Vagina (tissue), 2 donors: ENCODE measurements around the gene CADPS2. TPM values are rescaled to one million over a fixed set of nuclear protein-coding genes. Genes with fewer than 3 reads are reported as not detected.

ENCODE experiments used
- DNase-seq, 2 donors: peaks; one replicate each; pipeline ENCODE4 v3.0.0-alpha.2; 2017; ENCODE audit errors: extremely low spot score in 2 of 2
- H3K27ac ChIP-seq: fragments of 200-600 bp; sonication (generic); one replicate; pipeline ENCODE4 v1.5.1; 2019
- H3K27me3 ChIP-seq: fragments of 200-600 bp; sonication (generic); one replicate; pipeline ENCODE4 v1.5.1; 2019
- H3K36me3 ChIP-seq, 2 donors: fragments of 200-600 bp; sonication (generic); one replicate each; pipeline ENCODE4 v1.5.1; 2017 to 2019
- H3K4me1 ChIP-seq: fragments of 200-600 bp; sonication (generic); one replicate; pipeline ENCODE4 v1.5.1; 2019
- H3K4me3 ChIP-seq, 2 donors: fragments of 200-600 bp; sonication (generic); 1 replicate in 1 of 2; 2 replicates in 1 of 2; pipeline ENCODE4 v1.5.1; 2016 to 2019
- H3K9me3 ChIP-seq: fragments of 200-600 bp; sonication (generic); one replicate; pipeline ENCODE4 v1.5.1; 2019
- CTCF ChIP-seq, 3 experiments: fragments of 450-650 bp in 2 of 3; fragments of 200-600 bp in 1 of 3; sonication (generic) in 1 of 3; IDR thresholded peaks; one replicate each; pipeline ENCODE4 v1.5.1; 2017 to 2019; ENCODE audit warnings: antibody characterized with exemption in 3 of 3, mild to moderate bottlenecking in 2 of 3, moderate library complexity in 2 of 3
- POLR2A ChIP-seq, 2 donors: fragments of 450-650 bp; IDR thresholded peaks; one replicate each; pipeline ENCODE4 v1.6.1; 2017; ENCODE audit warnings: antibody characterized with exemption in 2 of 2, mild to moderate bottlenecking in 2 of 2, moderate library complexity in 2 of 2
- POLR2AphosphoS5 ChIP-seq, 2 donors: sonication (generic); formaldehyde crosslinking; IDR thresholded peaks; one replicate each; pipeline ENCODE4 v1.9.0; 2017; ENCODE audit warnings: antibody characterized with exemption in 2 of 2, mild to moderate bottlenecking in 2 of 2, low read depth in 1 of 2; ENCODE audit not compliant: insufficient read depth in 1 of 2
- intact Hi-C: fragments of 100-400 bp; cut with DNase I; formaldehyde crosslinking; loops from one replicate; pipeline ENCODE4 v1.15.1; 2023
- total RNA-seq: library from RNA; depleted of rRNA; stranded (reverse); fragments of >200 nt; gene quantifications from one replicate; pipeline ENCODE4 v1.2.3, GENCODE V29; 2016

Gene CADPS2
- total RNA-seq, 1 donor from 2014 or later, result 25.5 TPM

- TF ChIP-seq POLR2A (IDR thresholded peaks at IDR 0.05) (no peak), POLR2AphosphoS5 (IDR thresholded peaks at IDR 0.05; ENCODE audit: insufficient read depth in 1 of 2, low read depth in 1 of 2) (no peak), CTCF (IDR thresholded peaks at IDR 0.05) (no peak)
- H3K4me1 ChIP-seq, result peaks cover 29% of the 10 kb centered on the region
- peak overlapping the region; percentile 6 for H3K27ac ChIP-seq
- no peaks in the 10 kb centered on the region for H3K27me3 ChIP-seq
- intact Hi-C loops, result no loop called here
- H3K4me3 ChIP-seq, result no peak overlapping the region
- DNase-seq, result no peak
- H3K9me3 ChIP-seq, result no peaks in the 10 kb centered on the region
- no peaks in the 10 kb centered on the region for H3K36me3 ChIP-seq
These were observed 1.6 kb upstream of the CADPS2 start for GRCh38 chr7:122887848-122888247.

GRCh38 chr7:122887198-122887597 is 938 bp upstream of the CADPS2 start:
- no peaks in the 10 kb centered on the region for H3K9me3 ChIP-seq

GRCh38 chr7:122885583-122886356 is 490 bp downstream of the CADPS2 start:
- TF ChIP-seq POLR2AphosphoS5 (IDR thresholded peaks at IDR 0.05; ENCODE audit: insufficient read depth in 1 of 2, low read depth in 1 of 2) (no peak), CTCF (IDR thresholded peaks at IDR 0.05) (no peak), POLR2A (IDR thresholded peaks at IDR 0.05) (no peak)
- intact Hi-C loops, result no loop called here
- DNase-seq, result no peak

More at GRCh38 chr7:122887198-122887597, 938 bp upstream of the CADPS2 start:
- TF ChIP-seq POLR2A (IDR thresholded peaks at IDR 0.05) (no peak), CTCF (IDR thresholded peaks at IDR 0.05) (peak in 1 of 3 experiments; percentile 1), POLR2AphosphoS5 (IDR thresholded peaks at IDR 0.05; ENCODE audit: insufficient read depth in 1 of 2, low read depth in 1 of 2) (peak in 1 of 2 donors; percentile 26)
- DNase-seq, result no peak
- intact Hi-C loops, result no loop called here
- Histone ChIP-seq H3K27me3 (no peaks in the 10 kb centered on the region), H3K4me1 (peaks cover 31% of the 10 kb centered on the region), H3K36me3 (no peaks in the 10 kb centered on the region), H3K27ac (peak overlapping the region; percentile 86), H3K4me3 (peak overlapping the region; percentile 63 to 77)

GRCh38 chr7:122884186-122884585 is 2.1 kb downstream of the CADPS2 start:
- Histone ChIP-seq H3K36me3 (no peaks in the 10 kb centered on the region), H3K27me3 (no peaks in the 10 kb centered on the region), H3K27ac (peak overlapping the region; percentile 10), H3K4me3 (peak overlapping the region in 1 of 2 donors; percentile 77), H3K4me1 (peaks cover 42% of the 10 kb centered on the region), H3K9me3 (no peaks in the 10 kb centered on the region)
- intact Hi-C loops, result no loop called here
- DNase-seq, result no peak
- no peak for TF ChIP-seq CTCF (IDR thresholded peaks at IDR 0.05)
- no peak for TF ChIP-seq POLR2AphosphoS5 (IDR thresholded peaks at IDR 0.05; ENCODE audit: insufficient read depth in 1 of 2, low read depth in 1 of 2)
- TF ChIP-seq POLR2A (IDR thresholded peaks at IDR 0.05), result no peak

More at GRCh38 chr7:122885583-122886356, 490 bp downstream of the CADPS2 start:
- Histone ChIP-seq H3K27me3 (no peaks in the 10 kb centered on the region), H3K27ac (peak overlapping the region; percentile 86), H3K4me1 (peaks cover 36% of the 10 kb centered on the region), H3K4me3 (peak overlapping the region; percentile 63 to 77), H3K9me3 (no peaks in the 10 kb centered on the region), H3K36me3 (no peaks in the 10 kb centered on the region)
